ENCODE results near the gene CUX1.

CUX1 gene

GRCh38 chr7:102069931-102070629 lies 252.7 kb downstream of the CUX1 start:
- no peak overlapping the region for H3K4me3 ChIP-seq (ENCODE audit: control insufficient read depth, low read depth, low read length)
- no peak for DNase-seq (ENCODE audit: low read depth)
- TF ChIP-seq CTCF (conservative IDR thresholded peaks at IDR 0.05; ENCODE audit: control insufficient read depth, insufficient read depth, low read depth, low read length), result no peak

- TF ChIP-seq CTCF (conservative IDR thresholded peaks at IDR 0.05; ENCODE audit: control insufficient read depth, insufficient read depth, low read depth, low read length), result no peak
Observed at GRCh38 chr7:102072003-102072402, 254.6 kb downstream of the CUX1 start.

GRCh38 chr7:102072636-102073209 lies 255.3 kb downstream of the CUX1 start:
- no peak for DNase-seq (ENCODE audit: low read depth)
- no peak overlapping the region for H3K4me3 ChIP-seq (ENCODE audit: control insufficient read depth, low read depth, low read length)
- TF ChIP-seq CTCF (conservative IDR thresholded peaks at IDR 0.05; ENCODE audit: control insufficient read depth, insufficient read depth, low read depth, low read length), result no peak

More at GRCh38 chr7:102072003-102072402, 254.6 kb downstream of the CUX1 start:
- DNase-seq (ENCODE audit: low read depth), result no peak
- no peak overlapping the region for H3K4me3 ChIP-seq (ENCODE audit: control insufficient read depth, low read depth, low read length)

- no peak overlapping the region for H3K4me3 ChIP-seq (ENCODE audit: control insufficient read depth, low read depth, low read length)
- TF ChIP-seq CTCF (conservative IDR thresholded peaks at IDR 0.05; ENCODE audit: control insufficient read depth, insufficient read depth, low read depth, low read length), result no peak
Observed at GRCh38 chr7:102073931-102074880, 256.8 kb downstream of the CUX1 start.

GRCh38 chr7:102075126-102075525 lies 257.7 kb downstream of the CUX1 start:
- no peak overlapping the region for H3K4me3 ChIP-seq (ENCODE audit: control insufficient read depth, low read depth, low read length)
- DNase-seq (ENCODE audit: low read depth), result no peak
- no peak for TF ChIP-seq CTCF (conservative IDR thresholded peaks at IDR 0.05; ENCODE audit: control insufficient read depth, insufficient read depth, low read depth, low read length)

More at GRCh38 chr7:102073931-102074880, 256.8 kb downstream of the CUX1 start:
- DNase-seq (ENCODE audit: low read depth), result no peak

GRCh38 chr7:102075553-102076135 lies 258.2 kb downstream of the CUX1 start:
- H3K4me3 ChIP-seq (ENCODE audit: control insufficient read depth, low read depth, low read length), result no peak overlapping the region
- TF ChIP-seq CTCF (conservative IDR thresholded peaks at IDR 0.05; ENCODE audit: control insufficient read depth, insufficient read depth, low read depth, low read length), result no peak

More at GRCh38 chr7:102075553-102076135, 258.2 kb downstream of the CUX1 start:
- no peak for DNase-seq (ENCODE audit: low read depth)

Measured in fibroblast of mammary gland (primary cell).